Endothelial cell of hepatic sinusoid (primary cell): Measurements from ENCODE around the gene DSTYK.
"Not testable (repeated sequence)": the region's sequence is repeated elsewhere in the genome, so short reads cannot be mapped to it uniquely, and the experiment has no call there.

ENCODE experiments used
- in situ Hi-C: cut with HindIII; loops from 2 replicates; pipeline ENCODE4 v1.10.0; 2017; ENCODE audit warnings: low sequenced_read_pairs

The DSTYK gene

GRCh38 chr1:205240569-205240968 is 29.1 kb upstream of the DSTYK start:
- in situ Hi-C loops = no loop called here

DNA sequence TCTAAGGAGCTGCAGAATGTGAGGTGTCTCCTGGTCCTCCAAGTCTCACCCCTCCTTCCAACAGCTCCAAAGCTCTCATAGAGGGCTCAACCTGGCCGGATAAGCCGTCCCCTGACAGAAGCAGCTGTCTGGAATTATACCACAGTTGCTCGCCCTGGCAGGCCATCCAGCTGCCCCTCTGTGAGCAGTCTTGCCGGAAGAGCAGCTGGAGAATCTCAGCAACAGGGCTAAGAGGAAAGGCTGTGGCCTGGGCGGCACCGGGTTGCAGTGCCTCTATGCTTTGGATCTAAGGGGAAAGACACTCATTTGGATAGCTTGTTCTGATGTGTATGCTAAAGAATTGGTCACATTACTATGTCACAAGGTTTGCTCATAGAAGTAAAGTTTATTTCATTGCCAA is 28.6 kb upstream of the DSTYK start:
- in situ Hi-C loops = no loop called here

- in situ Hi-C loops = no loop called here
These were observed 27.6 kb upstream of the DSTYK start for GRCh38 chr1:205239078-205239477.

DNA sequence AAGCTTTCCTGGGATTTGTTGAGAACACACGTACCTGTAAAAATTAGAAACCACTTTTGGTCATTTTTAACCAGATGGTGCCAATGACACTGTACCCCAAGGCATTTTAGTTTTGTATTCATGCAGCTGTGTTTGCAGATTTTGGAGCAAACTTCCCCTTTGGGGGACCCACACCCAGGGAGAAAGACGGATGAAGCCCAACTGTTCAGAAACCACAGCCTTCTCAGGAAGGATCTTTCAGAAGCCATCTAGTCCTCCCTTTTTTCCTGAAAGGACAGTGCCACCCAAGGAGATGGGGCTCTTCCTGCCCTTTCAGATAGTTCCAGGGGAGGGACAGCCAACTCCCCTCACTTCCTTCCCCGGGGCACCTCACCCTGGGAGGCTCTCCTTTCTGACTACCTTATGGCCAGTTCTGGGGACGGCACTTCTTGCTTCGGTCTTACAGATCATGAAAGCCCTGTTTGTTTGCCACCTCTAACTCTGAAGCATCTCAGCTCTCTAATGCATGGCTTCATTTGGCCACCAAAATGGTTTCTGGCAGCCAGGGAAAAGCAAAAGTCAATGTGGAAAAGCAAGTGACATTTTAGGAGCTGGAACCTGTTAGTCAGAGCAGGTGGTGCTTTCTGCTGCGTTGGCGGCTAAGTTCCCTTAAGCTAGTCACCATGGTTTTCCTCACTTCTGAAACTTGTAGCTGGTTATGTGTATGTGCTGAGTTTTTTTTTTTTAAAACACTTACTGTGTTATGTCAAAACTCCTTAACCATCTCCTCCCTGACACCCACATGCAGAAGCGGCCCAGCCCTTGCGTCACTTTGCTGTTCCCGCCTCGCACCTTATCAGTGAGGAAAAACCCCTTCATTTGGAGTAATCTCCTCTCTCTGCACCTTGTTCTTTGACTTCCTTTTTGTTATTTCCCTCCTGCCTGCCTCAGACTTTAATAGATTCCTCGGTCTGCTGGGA is 26.3 kb upstream of the DSTYK start:
- in situ Hi-C loops = no loop called here

- in situ Hi-C loops = no loop called here
These were observed 25.5 kb upstream of the DSTYK start for GRCh38 chr1:205236951-205237475.

GRCh38 chr1:205236526-205236925 is 25.0 kb upstream of the DSTYK start:
- in situ Hi-C loops = no loop called here

DNA sequence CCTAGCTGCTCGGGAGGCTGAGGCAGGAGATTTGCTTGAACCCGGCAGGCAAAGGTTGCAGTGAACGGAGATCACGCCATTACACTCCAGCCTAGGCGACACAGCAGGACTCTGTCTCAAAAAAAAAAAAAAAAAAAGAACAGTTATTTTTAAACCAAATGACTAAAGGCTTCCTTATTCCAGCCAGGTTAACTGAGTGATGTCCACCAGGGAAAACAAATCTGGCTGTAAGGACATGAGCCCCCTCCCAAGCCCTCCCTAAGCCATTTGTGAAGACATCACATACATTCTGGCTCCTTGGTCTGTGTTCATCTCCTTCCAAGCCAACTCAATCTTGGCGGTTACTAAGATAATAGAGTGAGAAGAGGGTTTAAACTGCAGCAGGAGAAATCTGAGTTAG is 24.4 kb upstream of the DSTYK start:
- in situ Hi-C loops = no loop called here

- in situ Hi-C loops = not testable (repeated sequence)
These were observed 22.5 kb upstream of the DSTYK start for GRCh38 chr1:205233986-205234385.

DNA sequence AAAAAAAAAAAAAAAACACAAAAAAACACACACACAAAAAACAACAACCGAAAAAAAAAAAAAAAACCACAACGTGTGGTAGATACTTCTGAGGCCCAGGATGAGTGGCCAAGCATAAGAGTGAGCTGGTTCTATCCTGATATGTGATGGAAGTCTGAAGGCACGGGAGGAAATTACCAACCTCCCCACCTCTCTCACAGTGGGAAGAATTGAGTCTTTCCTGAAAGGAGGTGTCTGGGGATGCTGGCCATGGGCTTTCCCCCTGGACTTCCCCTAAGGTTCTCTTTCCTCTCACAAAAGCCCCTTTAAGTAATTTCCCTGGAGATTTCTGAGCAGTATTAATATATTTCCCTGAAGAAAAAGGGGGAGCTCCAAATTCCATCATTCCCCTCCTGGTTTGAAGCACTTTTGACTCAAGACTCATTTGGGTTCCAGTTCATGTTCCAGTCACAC is 21.5 kb upstream of the DSTYK start:
- in situ Hi-C loops = no loop called here

GRCh38 chr1:205232127-205232820 is 20.8 kb upstream of the DSTYK start:
- in situ Hi-C loops = no loop called here

DNA sequence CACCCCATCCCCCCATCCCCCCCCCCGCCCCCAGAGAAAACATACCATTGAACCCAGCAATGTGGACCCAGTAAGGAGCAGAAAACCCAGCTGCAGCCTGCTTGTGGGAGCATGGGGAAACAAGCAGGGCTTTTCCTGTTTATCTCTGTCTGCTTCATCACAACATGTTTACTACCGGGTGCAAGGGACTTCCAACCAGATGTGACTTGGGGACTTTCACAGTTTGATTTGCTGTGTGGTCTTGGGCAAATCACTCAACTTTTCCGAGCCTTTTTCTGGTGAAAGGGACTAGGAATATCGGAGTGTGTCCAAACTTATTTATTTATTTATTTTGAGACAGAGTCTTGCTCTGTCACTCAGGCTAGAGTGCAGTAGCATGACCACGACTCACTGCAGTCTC is 19.5 kb upstream of the DSTYK start:
- in situ Hi-C loops = no loop called here

- in situ Hi-C loops = no loop called here
These were observed 18.6 kb upstream of the DSTYK start for GRCh38 chr1:205229916-205230700.

DNA sequence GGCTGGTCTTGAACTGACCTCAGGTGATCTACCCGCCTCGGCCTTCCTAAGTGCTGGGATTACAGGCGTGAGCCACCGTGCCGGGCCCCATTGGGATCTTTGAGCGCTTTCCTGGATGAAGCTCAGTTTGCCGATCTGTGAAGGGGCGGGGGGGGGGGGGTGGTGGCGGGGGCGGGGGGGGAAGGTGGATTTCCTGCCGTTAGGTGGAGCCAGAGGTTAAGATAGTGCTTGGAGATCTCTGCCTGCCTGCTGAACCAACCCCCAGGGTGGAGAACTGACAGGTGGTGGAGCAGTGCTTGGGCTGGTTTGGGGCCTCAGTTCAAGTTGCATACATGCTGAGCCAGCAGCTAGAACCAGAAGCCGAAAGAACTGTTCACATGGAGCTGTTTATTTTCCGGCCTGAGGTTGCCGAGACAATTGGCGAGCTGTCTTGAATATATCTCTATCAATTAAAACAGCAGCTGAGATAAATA is 17.9 kb upstream of the DSTYK start:
- in situ Hi-C loops = no loop called here

DNA sequence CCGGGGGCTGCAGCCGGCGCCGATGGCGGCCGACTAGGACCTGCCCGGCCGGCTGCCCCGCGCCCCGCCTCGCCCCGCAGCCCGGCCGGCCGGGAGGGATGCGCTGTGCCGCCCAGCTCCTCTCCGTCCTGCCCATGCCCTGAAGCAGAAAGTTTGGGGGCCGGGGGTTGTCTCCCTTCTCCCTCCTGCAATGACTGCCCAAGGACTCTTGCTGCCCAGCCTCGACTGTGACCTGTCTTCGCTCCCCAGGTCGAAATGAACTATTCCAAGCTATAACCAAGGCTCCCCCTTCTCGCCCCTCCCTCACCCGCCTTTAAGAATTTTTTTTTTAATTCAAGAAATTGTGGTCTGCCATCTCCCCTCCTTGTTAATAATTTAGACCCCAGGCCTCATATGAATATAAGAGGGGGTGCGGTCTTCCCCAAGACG is 16.6 kb upstream of the DSTYK start:
- in situ Hi-C loops = no loop called here

GRCh38 chr1:205227584-205228013 is 16.1 kb upstream of the DSTYK start, which contains the start of gene TMCC2:
Gene TMCC2, plus strand, starts transcription at chr1:205227946. Its CDS starts 619 bp downstream, at chr1:205228565.
- in situ Hi-C loops = no loop called here

DNA sequence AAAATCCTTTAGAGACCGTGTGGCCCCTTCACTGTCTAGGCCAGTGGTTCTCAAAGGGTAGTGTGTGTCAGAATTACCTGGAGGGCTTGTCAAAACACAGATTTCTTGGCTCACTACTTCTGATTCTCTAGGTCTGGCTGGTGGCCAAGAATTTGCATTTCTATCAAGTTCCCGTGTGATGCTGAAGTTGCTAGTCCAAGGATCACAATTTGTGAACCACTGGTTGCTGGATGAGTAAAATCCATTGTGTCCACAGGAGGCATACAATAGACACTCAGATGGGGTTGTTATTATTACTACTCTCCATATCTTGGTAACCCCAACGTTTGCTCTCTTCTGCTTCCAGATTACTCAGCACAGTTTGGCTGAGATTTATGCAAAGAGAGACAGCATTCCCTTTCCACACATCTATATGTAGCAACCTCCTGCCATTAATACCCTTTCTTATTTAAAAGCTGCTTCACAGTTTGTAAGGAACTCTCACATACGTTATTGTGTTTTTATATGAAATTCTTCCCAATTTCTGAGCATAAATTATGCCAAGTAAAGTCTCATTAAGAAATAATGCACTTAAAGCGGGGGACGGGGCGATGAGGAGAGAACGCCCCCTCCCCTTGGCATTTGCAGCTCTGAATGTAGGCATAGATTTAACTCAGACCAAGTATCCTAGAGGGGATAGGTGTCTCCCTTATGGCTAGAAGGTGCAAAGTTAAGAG is 15.5 kb upstream of the DSTYK start:
- in situ Hi-C loops = no loop called here

- in situ Hi-C loops = no loop called here
These were observed 14.6 kb upstream of the DSTYK start for GRCh38 chr1:205225901-205226765.

- in situ Hi-C loops = loop anchor here (5.0 kb wide), 1 partner anchor 37 kb away; no protein-coding TSS in a partner anchor
These were observed 13.2 kb upstream of the DSTYK start for GRCh38 chr1:205224736-205225135.

- in situ Hi-C loops = loop anchor here (5.0 kb wide), 1 partner anchor 33 kb away; no protein-coding TSS in a partner anchor
These were observed 8.9 kb upstream of the DSTYK start for GRCh38 chr1:205220421-205220820.
